HG03196 (cell line): ENCODE measurements around the gene ABCC9.

Experiments used
- ATAC-seq: cut with Tn5 transposase; IDR thresholded peaks from one replicate; pipeline ENCODE4 v1.9.1; 2021; ENCODE audit not compliant: unreplicated experiment

The ABCC9 gene

DNA sequence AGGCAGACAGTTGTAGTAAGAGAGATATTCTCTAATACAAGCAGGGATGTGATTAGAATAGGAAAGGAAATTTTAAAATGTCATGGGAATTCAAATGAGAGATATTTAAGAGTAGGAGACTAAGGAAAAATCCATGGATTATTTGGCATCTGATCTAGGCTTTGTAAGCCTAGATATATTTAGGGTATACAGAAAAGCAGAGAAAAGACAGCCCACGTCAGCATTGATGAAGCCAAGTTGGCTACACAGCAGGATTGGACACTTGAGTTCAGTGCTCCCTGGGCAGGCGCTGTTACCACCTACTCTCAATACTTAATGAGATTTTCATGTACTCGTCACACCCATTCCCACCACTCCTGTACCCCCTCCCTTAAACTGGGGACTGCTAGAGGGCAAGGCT is 165.1 kb downstream of the ABCC9 start:
- no peak for ATAC-seq

DNA sequence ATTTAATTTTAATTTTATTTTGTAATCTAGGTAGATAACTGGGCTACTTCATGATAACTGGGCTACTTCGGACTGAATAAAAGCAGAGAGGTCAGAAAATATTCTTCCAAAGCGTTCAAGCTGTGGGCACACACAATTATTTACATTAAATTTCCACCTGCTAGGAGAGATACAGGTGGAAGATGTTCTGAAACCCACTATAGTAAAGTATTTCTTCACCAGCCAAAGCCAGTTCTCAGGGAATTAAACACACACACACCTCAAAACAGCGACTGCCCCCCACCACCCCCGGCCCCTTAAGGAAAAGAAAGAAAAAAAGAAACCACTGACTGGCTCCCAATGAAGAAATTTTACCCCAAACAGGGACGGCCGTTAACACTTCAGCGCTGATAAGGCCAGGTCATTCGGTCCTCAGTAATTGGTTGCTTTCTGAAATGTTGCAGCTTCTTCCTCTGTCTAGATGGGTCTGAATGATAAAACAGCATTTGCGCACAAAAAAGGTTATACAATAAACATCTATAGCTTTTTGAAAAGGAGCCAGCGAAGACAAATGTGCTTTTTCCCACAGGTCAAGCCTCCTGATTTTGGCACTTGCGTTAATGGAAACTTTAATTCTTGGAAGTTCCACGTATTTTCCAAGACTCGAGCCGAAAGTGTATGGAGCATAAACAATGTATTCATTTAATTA is 165.9 kb downstream of the ABCC9 start:
- no peak for ATAC-seq

DNA sequence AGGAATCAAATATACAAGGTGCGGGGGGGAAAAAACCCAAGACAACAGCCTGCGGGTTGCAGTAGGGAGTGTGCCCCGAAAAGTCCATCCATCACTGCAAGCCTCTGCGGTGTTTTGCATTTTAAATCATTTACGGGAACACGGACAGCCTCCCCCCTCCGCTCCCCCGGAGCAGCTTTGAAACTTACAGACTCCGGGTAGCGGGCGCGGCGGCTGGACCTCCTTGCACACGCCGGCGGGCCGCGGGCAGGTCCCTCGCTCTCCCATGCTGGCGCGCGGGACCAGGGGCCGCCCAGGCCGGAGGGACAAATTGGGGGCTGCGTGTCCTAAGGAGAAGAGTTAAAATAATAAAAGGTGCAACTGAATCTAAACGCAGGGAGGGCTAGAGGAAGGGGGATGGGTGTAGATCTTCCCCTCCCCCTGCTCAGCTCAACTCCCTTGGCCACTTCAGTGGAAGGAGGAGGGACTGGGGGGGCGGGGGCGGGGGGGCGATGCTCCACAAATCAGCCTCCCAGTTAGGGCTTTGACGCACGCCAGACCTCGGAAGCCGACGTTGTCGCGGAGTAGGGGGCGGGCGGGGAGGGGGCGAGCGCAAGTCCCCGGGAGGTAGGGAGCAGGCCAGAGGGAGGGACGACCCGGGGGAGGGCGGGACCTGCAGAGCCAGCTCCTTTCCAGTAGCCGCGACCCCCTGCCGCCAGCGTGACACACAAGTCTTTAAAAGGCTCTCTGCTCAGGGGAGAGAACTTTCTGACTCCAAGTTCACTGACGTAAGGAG is 166.7 kb downstream of the ABCC9 start, which contains the start of gene KCNJ8:
Gene KCNJ8 (minus strand): TSS at position 349 of the 775 bp plus-strand sequence. CDS start 1,090 bp downstream, outside the sequence.
- no peak for ATAC-seq

DNA sequence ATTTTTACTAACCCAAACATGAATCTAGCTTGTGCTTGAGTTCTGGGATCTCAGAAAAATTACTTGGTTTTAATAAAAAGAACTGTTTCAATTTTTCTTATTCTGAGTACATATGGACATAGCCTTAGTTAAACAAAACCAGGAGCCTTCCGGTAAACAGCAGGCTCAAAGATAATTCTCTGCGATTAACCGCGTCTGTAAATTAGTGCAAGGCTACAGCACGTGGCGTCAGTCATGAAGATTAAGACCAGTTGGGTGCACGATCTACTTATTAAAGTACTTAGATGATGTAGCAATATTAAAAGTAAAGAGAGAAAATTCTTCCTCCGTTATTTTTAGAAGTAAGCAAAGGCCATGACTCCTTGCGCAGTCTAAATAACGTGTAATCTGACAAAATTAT is 167.4 kb downstream of the ABCC9 start:
- no peak for ATAC-seq

DNA sequence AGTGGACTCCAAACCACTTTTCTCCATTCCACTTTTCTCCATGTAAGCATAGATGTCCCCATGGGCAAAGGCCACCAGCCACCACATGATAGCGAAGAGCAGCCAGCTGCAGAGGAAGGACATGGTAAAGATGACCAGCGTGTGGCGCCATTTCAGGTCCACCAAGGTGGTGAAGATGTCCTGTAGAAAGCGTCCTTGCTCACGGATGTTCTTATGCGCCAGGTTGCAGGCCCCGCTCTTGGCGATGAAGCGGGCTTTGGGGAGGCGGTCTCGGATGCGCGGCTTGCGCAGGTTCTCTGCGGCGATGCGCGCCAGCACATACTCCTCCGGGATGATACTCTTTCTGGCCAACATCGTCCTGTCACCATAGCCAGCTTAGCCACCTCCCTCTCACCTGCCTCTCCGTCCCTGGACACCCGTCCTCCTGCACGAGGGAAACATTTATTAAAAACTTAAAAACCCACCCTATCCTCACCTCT is 167.9 kb downstream of the ABCC9 start:
- ATAC-seq, result no peak

DNA sequence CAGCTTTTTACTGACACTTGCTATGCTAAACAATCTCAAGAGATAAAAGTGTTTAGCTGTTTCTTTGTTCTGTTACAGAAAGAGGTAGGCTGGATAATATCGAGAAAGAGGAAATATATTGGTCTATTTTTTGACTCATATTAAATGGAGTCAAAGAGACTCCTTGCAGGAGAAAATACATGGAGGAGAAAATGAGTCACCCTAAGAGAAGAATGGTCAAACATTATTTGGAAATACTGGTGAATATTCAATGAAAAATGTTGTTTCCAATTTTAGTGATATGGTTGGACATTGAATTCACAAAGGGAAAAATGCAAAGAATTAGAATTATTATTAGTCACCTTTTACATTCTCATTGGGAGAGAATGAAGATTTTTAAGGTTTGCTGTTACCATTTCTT is 169.9 kb downstream of the ABCC9 start:
- ATAC-seq, result no peak

DNA sequence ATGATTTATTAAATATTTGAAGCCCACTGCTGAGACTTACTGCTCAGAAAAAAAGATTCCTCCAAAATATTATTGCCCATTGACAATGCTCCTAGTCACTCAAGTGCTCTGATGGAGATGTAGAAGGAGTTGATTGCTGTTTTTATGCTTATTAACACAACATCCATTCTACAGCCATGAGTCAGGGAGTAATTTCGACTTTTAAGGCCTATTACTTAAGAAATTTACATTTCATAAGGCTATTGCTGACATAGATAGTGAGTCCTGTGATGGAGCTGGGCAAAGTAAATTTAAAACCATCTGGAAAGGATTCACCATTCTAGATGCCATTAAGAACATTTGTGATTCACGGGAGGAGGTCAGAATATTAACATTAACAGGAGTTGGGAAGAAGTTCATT is 171.9 kb downstream of the ABCC9 start:
- ATAC-seq, result no peak

DNA sequence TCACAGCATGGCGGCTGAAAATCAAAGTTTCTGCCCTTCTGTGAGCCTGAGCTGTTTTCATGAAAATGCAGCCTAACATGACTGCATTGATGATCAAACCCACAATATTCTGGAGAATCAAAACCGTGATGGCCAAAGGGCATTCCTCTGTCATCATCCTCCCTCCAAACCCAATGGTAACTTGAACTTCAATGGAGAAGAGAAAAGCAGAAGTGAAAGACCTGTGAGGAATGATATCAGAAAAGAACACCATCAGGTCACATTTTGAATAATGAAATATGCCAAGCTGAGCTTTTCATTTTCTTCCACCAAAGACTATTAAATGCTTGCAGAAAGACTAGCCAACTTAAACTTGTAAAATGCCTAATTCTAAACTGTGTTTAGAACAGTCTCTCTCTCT is 174.8 kb downstream of the ABCC9 start:
- no peak for ATAC-seq

DNA sequence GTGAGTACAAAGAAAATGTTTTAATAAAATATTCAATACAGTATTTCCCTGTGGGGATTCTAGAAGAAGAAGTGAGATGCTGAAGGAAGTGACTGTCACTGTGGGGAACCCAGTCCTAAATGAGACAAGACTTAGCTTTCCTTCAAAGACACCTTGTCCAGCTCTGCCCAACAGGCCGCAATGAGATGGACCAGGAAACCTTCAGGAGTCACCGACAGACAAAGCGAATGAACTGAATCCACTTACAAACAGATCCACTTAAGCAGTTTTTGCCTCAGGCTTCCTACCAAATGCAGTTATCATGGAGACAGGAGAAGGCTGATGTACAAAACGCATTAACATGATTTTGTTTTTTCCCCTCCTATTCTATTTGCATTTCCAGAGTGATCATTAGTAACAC is 176.3 kb downstream of the ABCC9 start:
- no peak for ATAC-seq

DNA sequence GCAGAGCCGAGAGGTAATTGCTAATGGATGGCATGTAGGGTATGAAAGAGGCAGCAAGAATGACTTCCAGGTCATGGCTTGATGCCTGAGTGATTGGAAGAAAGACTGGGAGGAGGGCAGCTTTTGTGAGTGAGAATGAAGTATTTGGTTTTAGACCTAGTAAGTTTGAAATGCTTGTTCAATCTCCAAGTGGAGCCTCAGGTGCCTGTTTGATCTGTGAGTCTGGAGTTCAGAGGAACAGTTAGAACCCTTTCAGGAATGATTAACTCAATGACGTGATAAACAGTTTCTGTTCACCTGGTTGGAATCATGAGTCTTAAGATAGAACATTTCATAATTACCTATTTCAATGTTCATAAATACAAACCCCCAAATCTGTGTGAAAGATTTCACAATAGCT is 177.2 kb downstream of the ABCC9 start:
- ATAC-seq, result no peak

DNA sequence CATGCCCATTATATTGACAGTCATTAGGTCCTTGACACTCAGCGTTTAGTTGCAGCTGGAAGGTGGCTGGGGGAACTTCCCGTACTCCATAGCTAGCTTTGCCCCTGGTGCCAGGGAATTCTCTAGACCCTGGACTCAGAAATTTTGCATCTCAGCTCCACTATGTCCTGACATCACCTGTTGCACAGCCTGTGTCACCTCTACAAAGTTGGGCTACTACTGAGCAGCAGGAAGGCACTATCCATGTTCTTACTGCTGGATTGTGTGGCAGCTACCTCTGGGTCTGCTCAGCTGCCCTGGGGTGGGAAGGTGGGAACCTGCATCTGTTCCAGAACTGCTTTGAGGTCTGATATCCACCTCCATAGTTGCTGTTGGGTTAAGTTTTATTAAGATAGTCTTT is 177.7 kb downstream of the ABCC9 start:
- ATAC-seq, result no peak

DNA sequence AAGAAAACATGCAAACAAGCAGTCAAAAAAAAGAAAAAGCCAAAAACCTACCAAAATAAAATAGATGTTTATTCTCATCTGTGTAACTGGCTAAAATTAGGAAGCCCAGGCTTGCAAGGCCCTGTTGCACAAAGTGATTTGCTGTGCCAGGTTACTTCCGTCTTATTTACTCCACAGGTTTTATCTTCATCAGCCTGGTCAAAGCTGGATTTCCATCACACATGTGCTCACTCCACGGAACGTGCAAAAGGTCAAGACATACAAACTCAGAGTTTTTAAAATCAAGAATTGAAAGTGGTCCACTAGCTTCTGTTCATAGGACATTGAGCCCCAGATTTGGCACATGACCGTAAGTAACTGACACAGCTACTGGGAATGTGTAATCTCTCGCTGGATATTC is 181.5 kb downstream of the ABCC9 start:
- ATAC-seq, result no peak

DNA sequence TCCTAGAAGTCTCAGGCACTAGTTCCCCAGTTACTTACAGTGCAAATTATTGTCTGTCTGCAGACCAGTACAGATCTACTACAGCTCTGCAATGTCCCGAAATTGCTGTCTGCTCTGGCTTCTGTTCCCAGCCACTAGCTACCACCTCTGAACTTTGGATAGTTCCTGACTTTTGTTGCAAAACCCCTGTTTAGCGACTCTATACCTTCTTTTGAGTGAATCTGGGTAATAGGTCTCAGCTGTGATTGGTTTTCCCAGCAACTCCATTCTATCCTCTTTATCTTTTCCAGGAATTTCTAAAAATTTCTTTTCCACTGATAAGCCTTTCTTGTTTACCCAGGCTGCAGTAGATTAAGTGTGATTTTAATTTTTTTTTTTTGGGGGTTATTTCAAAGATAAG is 183.5 kb downstream of the ABCC9 start:
- ATAC-seq, result no peak

DNA sequence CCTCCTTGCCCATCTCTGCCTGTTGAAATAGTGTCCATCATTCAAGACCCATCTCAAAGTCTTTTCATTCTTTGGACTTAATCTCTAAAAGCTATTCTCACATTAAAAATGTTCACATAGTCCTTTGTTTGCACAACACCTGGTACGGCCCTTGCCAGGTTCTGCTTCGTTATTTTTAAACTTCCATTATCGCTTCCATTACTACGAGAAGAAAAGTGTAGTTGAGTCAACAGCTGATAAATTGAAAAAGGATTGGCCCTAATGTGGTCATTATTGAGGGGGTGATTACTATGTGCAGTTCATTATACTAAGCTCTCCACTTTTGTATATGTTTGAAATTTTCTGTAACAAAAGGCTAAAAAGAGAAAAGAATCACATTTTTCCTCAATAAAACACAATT is 184.5 kb downstream of the ABCC9 start:
- ATAC-seq, result no peak

DNA sequence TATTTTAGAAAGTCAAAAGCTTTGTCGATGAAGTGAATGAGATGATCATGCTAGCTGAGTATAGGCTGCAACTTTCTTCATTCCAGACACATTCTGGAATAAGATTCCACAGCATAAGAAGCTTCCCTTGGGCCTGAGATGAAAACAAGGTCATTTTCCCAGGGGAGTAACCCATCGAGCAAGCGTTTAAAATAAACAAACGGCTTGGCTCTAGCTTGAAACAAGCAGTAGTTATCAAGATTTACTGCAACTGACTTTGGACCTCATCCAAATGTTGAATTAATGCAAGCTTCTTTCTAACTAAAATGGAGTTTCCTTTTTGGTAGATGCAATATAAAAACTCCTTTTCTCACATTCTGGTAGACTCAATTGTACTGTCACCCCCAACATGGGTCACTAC is 189.7 kb downstream of the ABCC9 start:
- no peak for ATAC-seq
